Measurements from ENCODE around the gene SMAD3. TPM values are rescaled to one million over a fixed set of nuclear protein-coding genes. Genes with fewer than 3 reads are reported as not detected.
A peak's percentile ranks its signal among the peaks of the same experiment; 100 is the strongest.

The SMAD3 gene
- total and polyA plus RNA-seq, 2 donors (not counting 1 experiment from before 2014, with no cell fraction given) = 55.9 to 163 TPM

DNA sequence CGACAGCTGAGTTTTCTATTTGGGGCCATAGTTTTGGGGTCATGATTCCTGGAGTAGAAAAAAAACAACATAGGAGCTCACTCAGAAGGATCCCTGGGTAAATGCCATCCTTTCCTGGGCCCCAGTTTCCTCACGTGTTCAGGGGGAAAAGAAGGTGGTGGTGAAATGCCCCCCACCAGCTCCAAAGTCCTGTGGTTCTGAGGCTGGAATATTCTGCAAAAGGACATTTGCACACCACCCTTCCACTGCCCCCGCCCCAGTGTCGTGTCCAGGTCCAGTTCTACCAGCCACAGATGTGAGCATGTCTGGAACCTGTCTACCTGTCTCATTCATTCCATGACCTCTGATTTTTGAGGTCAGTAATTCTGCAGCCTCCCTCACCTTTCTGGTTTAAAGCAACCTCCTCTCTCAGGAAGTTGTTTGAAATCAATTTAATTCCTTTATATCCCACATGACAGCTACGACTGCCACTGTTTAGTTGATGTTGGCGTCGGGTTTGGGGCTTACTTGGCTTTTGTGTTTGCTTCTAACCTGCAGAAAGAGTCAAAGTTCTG is 82.1 kb downstream of the SMAD3 start:
- ChIA-PET CTCF (interaction anchor here (0.8 to 2.1 kb wide), 2 partner anchors 98 to 200 kb away, joined by 3 to 6 read pairs; no protein-coding TSS in a partner anchor), POLR2A (interaction anchor here (1.2 kb wide), 1 partner anchor 15 kb away, joined by 3 read pairs; no protein-coding TSS in a partner anchor)
- Mint-ChIP-seq H3K27me3 (no peaks in the 10 kb centered on the region), H3K4me3 (peak overlapping the region; percentile 32), H3K9me3 (ENCODE audit: insufficient read depth) (no peaks in the 10 kb centered on the region), H3K4me1 (peaks cover 85% of the 10 kb centered on the region), H3K27ac (peak overlapping the region; percentile 28)
- no peak for TF ChIP-seq EZH2 (IDR thresholded peaks at IDR 0.05; ENCODE audit: borderline replicate concordance, insufficient read depth, low read depth, low read length, poor library complexity, severe bottlenecking)
- TF ChIP-seq, protein P1, sequence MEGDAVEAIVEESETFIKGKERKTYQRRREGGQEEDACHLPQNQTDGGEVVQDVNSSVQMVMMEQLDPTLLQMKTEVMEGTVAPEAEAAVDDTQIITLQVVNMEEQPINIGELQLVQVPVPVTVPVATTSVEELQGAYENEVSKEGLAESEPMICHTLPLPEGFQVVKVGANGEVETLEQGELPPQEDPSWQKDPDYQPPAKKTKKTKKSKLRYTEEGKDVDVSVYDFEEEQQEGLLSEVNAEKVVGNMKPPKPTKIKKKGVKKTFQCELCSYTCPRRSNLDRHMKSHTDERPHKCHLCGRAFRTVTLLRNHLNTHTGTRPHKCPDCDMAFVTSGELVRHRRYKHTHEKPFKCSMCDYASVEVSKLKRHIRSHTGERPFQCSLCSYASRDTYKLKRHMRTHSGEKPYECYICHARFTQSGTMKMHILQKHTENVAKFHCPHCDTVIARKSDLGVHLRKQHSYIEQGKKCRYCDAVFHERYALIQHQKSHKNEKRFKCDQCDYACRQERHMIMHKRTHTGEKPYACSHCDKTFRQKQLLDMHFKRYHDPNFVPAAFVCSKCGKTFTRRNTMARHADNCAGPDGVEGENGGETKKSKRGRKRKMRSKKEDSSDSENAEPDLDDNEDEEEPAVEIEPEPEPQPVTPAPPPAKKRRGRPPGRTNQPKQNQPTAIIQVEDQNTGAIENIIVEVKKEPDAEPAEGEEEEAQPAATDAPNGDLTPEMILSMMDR (IDR thresholded peaks at IDR 0.05) = no peak
- no peaks in the 10 kb centered on the region for H3K36me3 ChIP-seq (replicated peaks in 1 of 2; ENCODE audit: control extremely low read depth in 1 of 2, control insufficient read depth in 1 of 2, extremely low read depth in 1 of 2, insufficient read depth in 2 of 2, low read length in 1 of 2)
- H3K4me3 ChIP-seq (ENCODE audit: control extremely low read depth in 1 of 5, extremely low read depth in 1 of 5, insufficient read depth in 1 of 5, low read depth in 2 of 5, low read length in 4 of 5) = no peak overlapping the region
- H4K20me1 ChIP-seq (ENCODE audit: control insufficient read depth, insufficient read depth, low read length, poor library complexity, severe bottlenecking) = peaks cover 88% of the 10 kb centered on the region
- H3K27me3 ChIP-seq (replicated peaks in 1 of 4; ENCODE audit: control extremely low read depth in 1 of 4, control insufficient read depth in 3 of 4, insufficient read depth in 4 of 4, low read length in 3 of 4) = no peaks in the 10 kb centered on the region
- peaks cover 72 to 82% of the 10 kb centered on the region in 2 donors for H3K4me1 ChIP-seq (ENCODE audit: control insufficient read depth in 2 of 2, insufficient read depth in 2 of 2, low read length in 2 of 2)
- WGBS (ENCODE audit: insufficient coverage) = 86% methylated on average over 3 of the region's 7 CpGs
- DNase-seq (no peak), ATAC-seq (ENCODE audit: low read depth) (no peak)
- H3K4me2 ChIP-seq (replicated peaks; ENCODE audit: low read depth, low read length, poor library complexity, severe bottlenecking) = peak overlapping the region; percentile 42
- no peak overlapping the region for H3K9ac ChIP-seq (ENCODE audit: low read length)
- intact Hi-C loops (cut with micrococcal nuclease) = no loop called here
- H3K79me2 ChIP-seq (ENCODE audit: control insufficient read depth, insufficient read depth, low read length) = peaks cover 100% of the 10 kb centered on the region
- H3K9me3 ChIP-seq (ENCODE audit: control extremely low read depth in 1 of 3, control insufficient read depth in 2 of 3, insufficient read depth in 1 of 3, low read length in 2 of 3) = no peaks in the 10 kb centered on the region
- H2AFZ ChIP-seq (ENCODE audit: insufficient read depth, low read depth, low read length, poor library complexity, severe bottlenecking) = no peak overlapping the region
- peak overlapping the region in 1 of 2 donors; percentile 58 for H3K27ac ChIP-seq (ENCODE audit: low read length in 2 of 2)

DNA sequence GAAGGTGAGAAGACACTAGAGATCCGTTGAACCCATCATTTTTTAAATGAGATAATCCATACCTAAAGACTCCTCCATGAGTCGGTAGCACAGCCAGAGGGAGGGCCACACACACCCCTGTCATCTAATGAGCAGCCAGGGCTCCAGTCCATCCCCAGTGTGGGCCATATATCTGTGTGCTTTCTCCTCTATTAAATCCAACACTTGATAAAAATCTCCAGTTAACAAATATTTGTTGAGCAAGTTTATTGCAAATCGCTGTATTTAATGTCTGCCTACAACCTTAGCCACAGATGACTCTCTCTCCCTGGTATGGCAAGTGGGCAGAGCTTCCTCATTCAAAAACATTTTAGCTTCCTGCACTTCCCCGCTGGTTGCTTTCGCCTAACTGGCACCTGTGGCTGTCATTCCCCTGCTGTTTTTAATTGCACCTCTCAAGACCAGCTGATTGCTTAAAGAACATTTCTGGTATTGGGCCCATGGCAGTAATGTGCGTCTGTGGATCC is 82.8 kb downstream of the SMAD3 start:
- peak overlapping the region; percentile 42 for H3K4me2 ChIP-seq (replicated peaks; ENCODE audit: low read depth, low read length, poor library complexity, severe bottlenecking)
- no peak overlapping the region for H3K4me3 ChIP-seq (ENCODE audit: control extremely low read depth in 1 of 5, extremely low read depth in 1 of 5, insufficient read depth in 1 of 5, low read depth in 2 of 5, low read length in 4 of 5)
- peaks cover 85% of the 10 kb centered on the region for H4K20me1 ChIP-seq (ENCODE audit: control insufficient read depth, insufficient read depth, low read length, poor library complexity, severe bottlenecking)
- POLR2A ChIA-PET = interaction anchor here (1.2 kb wide), 1 partner anchor 67 kb away, joined by 3 read pairs; no protein-coding TSS in a partner anchor
- 35% methylated on average over 5 of the region's 6 CpGs for WGBS (ENCODE audit: insufficient coverage)
- Mint-ChIP-seq H3K4me1 (peaks cover 85% of the 10 kb centered on the region), H3K27me3 (no peaks in the 10 kb centered on the region), H3K27ac (peak overlapping the region; percentile 28), H3K4me3 (peak overlapping the region; percentile 32), H3K9me3 (ENCODE audit: insufficient read depth) (no peaks in the 10 kb centered on the region)
- H3K4me1 ChIP-seq (ENCODE audit: control insufficient read depth in 2 of 2, insufficient read depth in 2 of 2, low read length in 2 of 2) = peaks cover 71 to 83% of the 10 kb centered on the region in 2 donors
- ATAC-seq (ENCODE audit: low read depth) (peak; percentile 64), DNase-seq (peak; percentile 59)
- H3K9me3 ChIP-seq (ENCODE audit: control extremely low read depth in 1 of 3, control insufficient read depth in 2 of 3, insufficient read depth in 1 of 3, low read length in 2 of 3) = no peaks in the 10 kb centered on the region
- H3K36me3 ChIP-seq (replicated peaks in 1 of 2; ENCODE audit: control extremely low read depth in 1 of 2, control insufficient read depth in 1 of 2, extremely low read depth in 1 of 2, insufficient read depth in 2 of 2, low read length in 1 of 2) = no peaks in the 10 kb centered on the region
- no peaks in the 10 kb centered on the region for H3K27me3 ChIP-seq (replicated peaks in 1 of 4; ENCODE audit: control extremely low read depth in 1 of 4, control insufficient read depth in 3 of 4, insufficient read depth in 4 of 4, low read length in 3 of 4)
- H2AFZ ChIP-seq (ENCODE audit: insufficient read depth, low read depth, low read length, poor library complexity, severe bottlenecking) = no peak overlapping the region
- TF ChIP-seq, protein P1 (IDR thresholded peaks at IDR 0.05) = no peak
- TF ChIP-seq EZH2 (IDR thresholded peaks at IDR 0.05; ENCODE audit: borderline replicate concordance, insufficient read depth, low read depth, low read length, poor library complexity, severe bottlenecking) = no peak
- no peak overlapping the region for H3K9ac ChIP-seq (ENCODE audit: low read length)
- H3K79me2 ChIP-seq (ENCODE audit: control insufficient read depth, insufficient read depth, low read length) = peaks cover 99% of the 10 kb centered on the region
- H3K27ac ChIP-seq (ENCODE audit: low read length in 2 of 2) = peak overlapping the region in 1 of 2 donors; percentile 58
- CTCF ChIA-PET = interaction anchor here (0.7 to 2.1 kb wide), 9 partner anchors 13 to 202 kb away, joined by 3 to 6 read pairs (median 3); partner anchors contain the start of gene SMAD3
- intact Hi-C loops (cut with micrococcal nuclease) = no loop called here
